ENCODE results near the gene SSH3. TPM values are rescaled to one million over a fixed set of nuclear protein-coding genes. Genes with fewer than 3 reads are reported as not detected.

The SSH3 gene
- total RNA-seq, 1 donor from 2014 or later: 30.4 TPM

GRCh38 chr11:67310246-67311050 lies 7.1 kb downstream of the SSH3 start:
- DNase-seq (ENCODE audit: low read depth): no peak
- no peak overlapping the region for H3K4me3 ChIP-seq (ENCODE audit: low read depth, low read length)
- TF ChIP-seq CTCF (conservative IDR thresholded peaks at IDR 0.05; ENCODE audit: low read depth, low read length): no peak

GRCh38 chr11:67311051-67311555 lies 7.8 kb downstream of the SSH3 start:
- no peak for TF ChIP-seq CTCF (conservative IDR thresholded peaks at IDR 0.05; ENCODE audit: low read depth, low read length)
- H3K4me3 ChIP-seq (ENCODE audit: low read depth, low read length): no peak overlapping the region

GRCh38 chr11:67311556-67312082 lies 8.3 kb downstream of the SSH3 start:
- H3K4me3 ChIP-seq (ENCODE audit: low read depth, low read length): no peak overlapping the region
- no peak for TF ChIP-seq CTCF (conservative IDR thresholded peaks at IDR 0.05; ENCODE audit: low read depth, low read length)
- DNase-seq (ENCODE audit: low read depth): no peak

More at GRCh38 chr11:67311051-67311555, 7.8 kb downstream of the SSH3 start:
- no peak for DNase-seq (ENCODE audit: low read depth)

- DNase-seq (ENCODE audit: low read depth): no peak
- no peak overlapping the region for H3K4me3 ChIP-seq (ENCODE audit: low read depth, low read length)
- no peak for TF ChIP-seq CTCF (conservative IDR thresholded peaks at IDR 0.05; ENCODE audit: low read depth, low read length)
These were observed 9.1 kb downstream of the SSH3 start for GRCh38 chr11:67312187-67313021.

GRCh38 chr11:67313125-67313890 lies 10.0 kb downstream of the SSH3 start:
- TF ChIP-seq CTCF (conservative IDR thresholded peaks at IDR 0.05; ENCODE audit: low read depth, low read length): no peak
- no peak overlapping the region for H3K4me3 ChIP-seq (ENCODE audit: low read depth, low read length)
- no peak for DNase-seq (ENCODE audit: low read depth)

GRCh38 chr11:67314218-67314617 lies 10.9 kb downstream of the SSH3 start:
- H3K4me3 ChIP-seq (ENCODE audit: low read depth, low read length): no peak overlapping the region
- no peak for TF ChIP-seq CTCF (conservative IDR thresholded peaks at IDR 0.05; ENCODE audit: low read depth, low read length)
- no peak for DNase-seq (ENCODE audit: low read depth)

Measured in epithelial cell of proximal tubule (primary cell).